ENCODE measurements around the gene ARMC6.

The ARMC6 gene

DNA sequence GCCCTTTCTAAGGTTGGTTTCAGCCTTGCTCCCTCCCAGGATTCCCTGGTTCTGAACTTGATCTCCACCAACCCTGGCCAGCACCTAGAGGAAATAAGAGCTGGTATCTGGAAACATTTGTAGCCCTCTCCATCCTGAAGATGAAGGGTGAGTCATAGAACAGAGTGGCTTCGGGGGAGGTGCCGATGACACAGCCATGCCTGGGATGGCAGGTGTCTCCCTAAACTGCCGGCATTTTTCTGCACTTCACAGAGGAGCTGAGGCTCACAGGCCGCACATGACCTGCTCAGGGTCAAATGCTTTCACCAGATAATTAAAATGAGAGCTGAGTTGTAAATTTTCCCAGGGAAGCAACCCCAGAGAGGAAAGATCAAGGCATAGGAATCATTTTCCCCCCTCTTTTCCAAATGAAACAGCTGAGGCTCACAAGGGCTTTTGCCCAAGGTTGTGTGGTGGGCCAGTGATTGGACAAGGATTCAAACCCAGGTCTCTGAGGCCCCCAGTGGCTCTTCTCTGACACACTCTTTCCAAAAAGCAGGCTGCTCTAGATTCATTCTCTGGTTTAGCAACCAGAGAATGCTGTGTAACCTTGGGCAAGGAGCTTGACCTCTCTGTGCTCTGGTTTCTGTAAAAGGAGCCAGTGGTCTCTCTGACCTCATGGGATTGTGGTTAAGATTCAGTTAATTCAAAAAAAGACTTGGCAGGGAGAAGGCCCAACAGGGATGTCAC, 29.2 kb downstream of the ARMC6 start:
- TF ChIP-seq, protein P1, sequence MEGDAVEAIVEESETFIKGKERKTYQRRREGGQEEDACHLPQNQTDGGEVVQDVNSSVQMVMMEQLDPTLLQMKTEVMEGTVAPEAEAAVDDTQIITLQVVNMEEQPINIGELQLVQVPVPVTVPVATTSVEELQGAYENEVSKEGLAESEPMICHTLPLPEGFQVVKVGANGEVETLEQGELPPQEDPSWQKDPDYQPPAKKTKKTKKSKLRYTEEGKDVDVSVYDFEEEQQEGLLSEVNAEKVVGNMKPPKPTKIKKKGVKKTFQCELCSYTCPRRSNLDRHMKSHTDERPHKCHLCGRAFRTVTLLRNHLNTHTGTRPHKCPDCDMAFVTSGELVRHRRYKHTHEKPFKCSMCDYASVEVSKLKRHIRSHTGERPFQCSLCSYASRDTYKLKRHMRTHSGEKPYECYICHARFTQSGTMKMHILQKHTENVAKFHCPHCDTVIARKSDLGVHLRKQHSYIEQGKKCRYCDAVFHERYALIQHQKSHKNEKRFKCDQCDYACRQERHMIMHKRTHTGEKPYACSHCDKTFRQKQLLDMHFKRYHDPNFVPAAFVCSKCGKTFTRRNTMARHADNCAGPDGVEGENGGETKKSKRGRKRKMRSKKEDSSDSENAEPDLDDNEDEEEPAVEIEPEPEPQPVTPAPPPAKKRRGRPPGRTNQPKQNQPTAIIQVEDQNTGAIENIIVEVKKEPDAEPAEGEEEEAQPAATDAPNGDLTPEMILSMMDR (IDR thresholded peaks at IDR 0.05; ENCODE audit: low read depth, low read length, missing control alignments), result no peak
- peak; percentile 51 for DNase-seq (ENCODE audit: extremely low read depth, low read depth)
- H3K4me3 ChIP-seq (replicated peaks; ENCODE audit: low read depth, low read length), result no peak overlapping the region; the same call in 1 of the 2 replicates

DNA sequence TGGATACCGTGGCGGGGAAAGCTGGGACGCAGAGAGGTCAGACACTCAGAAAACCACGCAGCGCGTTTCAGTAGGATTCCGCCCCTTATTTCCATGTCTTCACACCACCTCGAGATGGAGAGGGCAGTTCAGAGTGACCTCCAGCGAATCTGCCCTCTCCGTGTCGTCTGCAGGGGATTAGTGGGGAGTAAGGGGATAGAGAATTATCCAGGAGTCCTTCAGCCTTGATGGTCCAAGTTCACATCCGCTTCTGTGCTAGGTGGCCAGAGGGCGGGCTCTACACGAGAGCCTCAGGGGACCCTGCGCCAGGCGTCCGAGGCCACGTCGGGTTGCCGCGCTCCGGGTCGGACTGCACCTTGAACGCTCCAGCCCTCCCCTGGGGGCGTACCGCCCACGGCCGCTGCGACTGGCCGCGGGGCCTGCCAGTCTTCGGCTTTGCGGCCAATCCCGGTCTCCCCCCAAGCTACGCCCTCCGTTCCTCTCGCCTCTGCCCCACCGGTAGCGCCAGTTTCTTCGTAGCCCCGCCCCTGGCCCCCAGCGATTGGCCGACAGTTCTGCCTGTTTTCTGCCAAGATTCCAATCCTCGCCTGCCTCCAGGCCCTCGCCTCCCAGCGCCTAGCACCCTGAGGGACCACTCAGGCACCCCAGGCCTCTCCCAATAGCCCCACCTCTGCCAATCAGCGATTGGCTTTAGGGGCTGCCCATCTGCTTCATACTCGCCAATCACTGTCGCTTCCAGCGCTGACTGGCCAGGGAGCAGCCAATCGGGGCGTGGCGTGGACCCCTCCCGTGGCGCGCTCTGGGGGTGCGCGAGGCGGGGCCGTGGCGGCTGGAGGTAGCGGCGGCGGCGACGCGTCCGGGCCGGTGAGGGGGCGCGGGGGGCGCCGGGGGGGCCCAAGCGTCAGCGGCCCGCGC, 30.0 kb downstream of the ARMC6 start, which contains the start of gene SLC25A42:
TSS of gene SLC25A42 (plus strand) at position 812 of the 915 bp plus-strand sequence. CDS start 32,131 bp downstream, outside the sequence.
- H3K4me3 ChIP-seq (replicated peaks; ENCODE audit: low read depth, low read length), result peak within 1 kb of the TSS; percentile 50
- DNase-seq (ENCODE audit: extremely low read depth, low read depth), result peak; percentile 98
- TF ChIP-seq, protein P1 (IDR thresholded peaks at IDR 0.05; ENCODE audit: low read depth, low read length, missing control alignments), result no peak

GRCh38 chr19:19064098-19064722, 30.8 kb downstream of the ARMC6 start:
- TF ChIP-seq, protein P1 (IDR thresholded peaks at IDR 0.05; ENCODE audit: low read depth, low read length, missing control alignments), result peak; percentile 16
- no peak for DNase-seq (ENCODE audit: extremely low read depth, low read depth)
- peak overlapping the region; percentile 50 for H3K4me3 ChIP-seq (replicated peaks; ENCODE audit: low read depth, low read length)

DNA sequence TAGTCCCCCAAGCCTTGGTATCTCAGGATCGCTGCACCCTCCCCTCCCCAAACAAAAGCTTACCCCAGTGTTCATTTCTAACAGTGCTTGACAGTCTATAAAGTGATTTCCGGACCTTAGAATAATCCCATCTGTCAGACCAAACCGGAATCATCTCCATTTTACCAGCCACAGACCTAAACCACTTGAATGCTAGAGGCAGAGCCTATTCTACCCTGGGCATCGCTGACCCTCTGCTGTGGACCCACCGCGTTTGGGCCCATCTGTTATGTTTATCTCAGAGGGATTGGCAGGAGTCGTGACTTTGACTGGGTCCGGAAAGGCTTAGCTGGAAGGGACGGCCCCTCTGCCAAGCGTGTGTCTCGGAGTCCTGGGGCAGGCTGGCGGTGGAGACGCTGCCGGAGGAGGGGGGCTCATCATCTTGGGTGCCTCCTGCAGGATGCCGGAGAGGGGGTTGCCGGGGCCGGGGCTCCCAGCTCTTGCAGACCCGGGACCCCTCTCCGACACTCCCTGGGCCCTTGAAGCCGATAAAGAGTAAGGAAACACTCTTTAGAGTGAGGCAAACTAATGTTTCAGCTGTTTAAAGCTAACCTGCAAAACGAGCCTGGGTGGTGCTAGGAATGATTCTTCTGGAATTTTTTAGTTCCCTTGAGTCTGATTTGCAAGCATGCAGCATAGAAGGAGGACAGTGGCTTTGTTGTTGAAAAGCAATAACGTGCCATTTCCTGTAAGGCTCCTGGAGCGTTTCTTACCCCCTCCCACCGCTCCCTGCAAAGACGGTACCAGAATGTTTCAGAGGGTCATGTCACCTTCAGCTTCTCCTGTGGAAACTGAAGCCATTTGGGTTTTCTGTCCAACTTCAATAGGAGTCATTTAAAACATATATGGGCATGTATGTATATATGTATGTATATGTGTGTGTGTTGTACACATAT, 31.7 kb downstream of the ARMC6 start:
- H3K4me3 ChIP-seq (replicated peaks; ENCODE audit: low read depth, low read length), result peak overlapping the region; percentile 50
- no peak for DNase-seq (ENCODE audit: extremely low read depth, low read depth)
- TF ChIP-seq, protein P1 (IDR thresholded peaks at IDR 0.05; ENCODE audit: low read depth, low read length, missing control alignments), result no peak

DNA sequence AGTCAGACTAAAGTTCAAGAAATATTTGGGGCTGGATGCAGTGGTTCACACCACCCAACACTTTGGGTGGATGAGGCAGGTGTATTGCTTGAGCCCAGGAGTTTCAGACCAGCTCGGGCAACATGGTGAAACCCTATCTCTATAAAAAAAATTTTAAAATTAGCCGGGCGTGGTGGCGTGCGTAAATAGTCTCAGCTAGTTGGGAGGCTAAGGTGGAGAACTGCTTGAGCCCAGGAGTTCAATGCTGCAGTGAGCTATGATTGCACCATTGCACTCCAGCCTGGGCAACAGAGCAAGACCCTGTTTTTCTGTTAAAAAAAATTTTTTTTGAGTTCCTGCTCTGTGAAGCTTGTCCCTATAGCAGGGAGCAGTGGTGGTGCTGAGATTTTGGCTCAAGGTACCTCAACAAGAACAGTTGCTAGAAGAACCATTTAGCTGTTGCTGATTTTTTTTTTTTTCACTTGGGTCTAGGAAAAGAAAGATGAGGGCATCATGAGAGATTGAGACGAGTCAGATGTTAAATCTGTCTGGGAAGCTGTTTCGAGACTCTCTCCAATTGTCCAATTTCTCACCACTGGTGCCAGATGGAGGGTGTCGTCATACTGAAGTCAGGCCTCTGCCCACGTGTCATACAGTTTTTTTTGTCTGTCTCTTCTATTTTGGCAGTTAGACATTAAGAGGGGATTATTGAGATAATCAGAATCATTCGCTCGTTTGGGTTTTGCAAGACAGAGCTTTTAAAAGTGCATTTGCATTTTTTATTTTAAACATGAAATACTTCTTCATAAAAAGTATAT, 34.1 kb downstream of the ARMC6 start:
- TF ChIP-seq, protein P1 (IDR thresholded peaks at IDR 0.05; ENCODE audit: low read depth, low read length, missing control alignments), result no peak
- DNase-seq (ENCODE audit: extremely low read depth, low read depth), result no peak
- H3K4me3 ChIP-seq (replicated peaks; ENCODE audit: low read depth, low read length), result no peak overlapping the region
